H9 (cell line): ENCODE data around the gene FAM53C. TPM values are rescaled to one million over a fixed set of nuclear protein-coding genes. Genes with fewer than 3 reads are reported as not detected.
"Not testable (repeated sequence)": the region's sequence is repeated elsewhere in the genome, so short reads cannot be mapped to it uniquely, and the experiment has no call there.

Experiments
- DNase-seq: peaks from one replicate; pipeline ENCODE4 v3.0.0-alpha.2; 2017
- H2AFZ ChIP-seq: one replicate; pipeline ENCODE4 v1.6.1; 2013; ENCODE audit warnings: mild to moderate bottlenecking, low read length, control low read depth, moderate library complexity
- H2AK5ac ChIP-seq: 2 replicates; pipeline ENCODE4 v1.6.1; 2013; ENCODE audit warnings: low read length, control low read depth, mixed read lengths; ENCODE audit not compliant: insufficient read length
- H2BK120ac ChIP-seq: one replicate; pipeline ENCODE4 v1.6.1; 2013; ENCODE audit warnings: low read depth, mild to moderate bottlenecking, low read length, control low read depth, inconsistent platforms; ENCODE audit not compliant: poor library complexity, severe bottlenecking
- H2BK12ac ChIP-seq: 2 replicates; pipeline ENCODE4 v1.6.1; 2013; ENCODE audit warnings: low read length, control low read depth, mixed read lengths, low read depth; ENCODE audit not compliant: insufficient read length
- H2BK15ac ChIP-seq: 2 replicates; pipeline ENCODE4 v1.6.1; 2013; ENCODE audit warnings: low read depth, low read length, control low read depth
- H2BK20ac ChIP-seq: one replicate; pipeline ENCODE4 v1.6.1; 2013; ENCODE audit warnings: low read depth, mild to moderate bottlenecking, low read length, control low read depth, inconsistent platforms; ENCODE audit not compliant: poor library complexity, severe bottlenecking
- H2BK5ac ChIP-seq: 2 replicates; pipeline ENCODE4 v1.6.1; 2013; ENCODE audit warnings: low read length, control low read depth, mixed read lengths; ENCODE audit not compliant: insufficient read length
- H3K14ac ChIP-seq: 2 replicates; pipeline ENCODE4 v1.6.1; 2013; ENCODE audit warnings: low read length, control low read depth; ENCODE audit not compliant: insufficient read depth
- H3K18ac ChIP-seq: 2 replicates; pipeline ENCODE4 v1.6.1; 2013; ENCODE audit warnings: low read depth, mild to moderate bottlenecking, mixed read lengths, low read length, control low read depth; ENCODE audit not compliant: insufficient read length
- H3K23ac ChIP-seq: 2 replicates; pipeline ENCODE4 v1.6.1; 2013; ENCODE audit warnings: low read length, control low read depth, mixed read lengths, low read depth; ENCODE audit not compliant: insufficient read length
- H3K23me2 ChIP-seq: 2 replicates; pipeline ENCODE4 v1.6.1; 2013; ENCODE audit warnings: low read depth, mild to moderate bottlenecking, mixed read lengths, low read length, control low read depth; ENCODE audit not compliant: insufficient read length, poor library complexity, severe bottlenecking
- H3K27ac ChIP-seq: 2 replicates; pipeline ENCODE4 v1.5.1; 2013; ENCODE audit warnings: low read length, control low read depth, mixed read lengths, low read depth; ENCODE audit not compliant: insufficient read length
- H3K27me3 ChIP-seq: 2 replicates; pipeline ENCODE4 v1.6.1; 2013; ENCODE audit warnings: low read length, control low read depth, inconsistent platforms; ENCODE audit not compliant: insufficient read depth
- H3K4ac ChIP-seq: 2 replicates; pipeline ENCODE4 v1.6.1; 2013; ENCODE audit warnings: low read depth, mild to moderate bottlenecking, control low read depth, inconsistent platforms, low read length, moderate library complexity
- H3K4me1 ChIP-seq: 2 replicates; pipeline ENCODE4 v1.6.1; 2013; ENCODE audit warnings: low read length, control low read depth, inconsistent platforms; ENCODE audit not compliant: insufficient read depth
- H3K4me2 ChIP-seq: 2 replicates; pipeline ENCODE4 v1.6.1; 2013; ENCODE audit warnings: low read length, control low read depth, mixed read lengths; ENCODE audit not compliant: insufficient read length, insufficient read depth
- H3K56ac ChIP-seq: 2 replicates; pipeline ENCODE4 v1.6.1; 2013; ENCODE audit warnings: low read depth, mild to moderate bottlenecking, mixed read lengths, low read length, control low read depth; ENCODE audit not compliant: insufficient read length
- H3K79me1 ChIP-seq: 2 replicates; pipeline ENCODE4 v1.6.1; 2013; ENCODE audit warnings: low read depth, mild to moderate bottlenecking, moderate library complexity, low read length, control low read depth, inconsistent platforms; ENCODE audit not compliant: insufficient read depth, poor library complexity, severe bottlenecking
- H3K79me2 ChIP-seq: 2 replicates; pipeline ENCODE4 v1.6.1; 2013; ENCODE audit warnings: low read length, control low read depth, inconsistent platforms; ENCODE audit not compliant: insufficient read depth
- H3K9ac ChIP-seq: 2 replicates; pipeline ENCODE4 v1.6.1; 2013; ENCODE audit warnings: low read length, control low read depth, mixed read lengths; ENCODE audit not compliant: insufficient read length; ENCODE audit errors: extremely low read depth
- H3K9me3 ChIP-seq: one replicate; pipeline ENCODE4 v1.6.1; 2013; ENCODE audit warnings: low read depth, low read length, inconsistent platforms; ENCODE audit not compliant: control insufficient read depth
- H3T11ph ChIP-seq: one replicate; pipeline ENCODE4 v1.6.1; 2013; ENCODE audit warnings: mild to moderate bottlenecking, low read length, control low read depth, inconsistent platforms
- H4K20me1 ChIP-seq: one replicate; pipeline ENCODE4 v1.6.1; 2013; ENCODE audit not compliant: control insufficient read depth, insufficient read length, insufficient read depth
- H4K5ac ChIP-seq: 2 replicates; pipeline ENCODE4 v1.6.1; 2013; ENCODE audit warnings: low read depth, mild to moderate bottlenecking, mixed read lengths, low read length, control low read depth; ENCODE audit not compliant: insufficient read length
- H4K8ac ChIP-seq: replicated peaks from 2 replicates; pipeline ENCODE4 v1.6.1; 2013; ENCODE audit warnings: low read length, control low read depth, mixed read lengths, low read depth; ENCODE audit not compliant: insufficient read length
- H4K91ac ChIP-seq: 2 replicates; pipeline ENCODE4 v1.6.1; 2013; ENCODE audit warnings: low read depth, mild to moderate bottlenecking, moderate library complexity, mixed read lengths, low read length, control low read depth; ENCODE audit not compliant: insufficient read length
- H3K27ac Mint-ChIP-seq, 3 experiments: 2 replicates in 2 of 3; 3 replicates in 1 of 3; pipeline ENCODE4 v1.8.0; 2020 to 2021; ENCODE audit warnings: mixed read lengths in 3 of 3, mild to moderate bottlenecking in 1 of 3, moderate library complexity in 1 of 3
- H3K27me3 Mint-ChIP-seq: 2 replicates; pipeline ENCODE4 v1.8.0; 2021; ENCODE audit warnings: low read depth, mild to moderate bottlenecking, moderate library complexity, mixed read lengths
- H3K36me3 Mint-ChIP-seq, 3 experiments: 2 replicates in 2 of 3; 3 replicates in 1 of 3; pipeline ENCODE4 v1.8.0; 2020 to 2021; ENCODE audit warnings: low read depth in 3 of 3, mixed read lengths in 3 of 3; ENCODE audit not compliant: insufficient read depth in 1 of 3
- H3K4me1 Mint-ChIP-seq, 2 experiments: 2 replicates each; pipeline ENCODE4 v1.8.0; 2020; ENCODE audit warnings: mixed read lengths in 2 of 2
- H3K4me3 Mint-ChIP-seq, 2 experiments: 2 replicates in 1 of 2; 3 replicates in 1 of 2; pipeline ENCODE4 v1.8.0; 2020 to 2021; ENCODE audit warnings: mild to moderate bottlenecking in 2 of 2, mixed read lengths in 2 of 2, moderate library complexity in 1 of 2
- H3K9me3 Mint-ChIP-seq, 2 experiments: 2 replicates in 1 of 2; 3 replicates in 1 of 2; pipeline ENCODE4 v1.8.0; 2020; ENCODE audit warnings: mild to moderate bottlenecking in 2 of 2, mixed read lengths in 2 of 2, moderate library complexity in 1 of 2
- CTCF ChIP-seq: fragments of 200-600 bp; sonication (generic); conservative IDR thresholded peaks from 3 replicates; pipeline ENCODE4 v1.8.0; 2021; ENCODE audit warnings: antibody characterized with exemption, mild to moderate bottlenecking
- WGBS: extraction: QIAGEN DNeasy Blood & Tissue Kit; methylation state at CpG from one replicate; pipeline ENCODE4 v1.1.7; 2013; ENCODE audit warnings: missing lambda C conversion rate, low lambda C conversion rate, mixed read lengths; ENCODE audit not compliant: insufficient read length; ENCODE audit errors: extremely low coverage; 5-methylcytosine and 5-hydroxymethylcytosine counted together
- total RNA-seq: library from RNA; stranded (reverse); gene quantifications from 2 replicates; pipeline ENCODE4 v1.2.1, GENCODE V29; 2021

The FAM53C gene
- total RNA-seq, 1 experiment from 2014 or later = 59.6 TPM

GRCh38 chr5:138316355-138316754, 21.7 kb upstream of the FAM53C start:
- H3K27me3 ChIP-seq = no peaks in the 10 kb centered on the region
- TF ChIP-seq CTCF = no peak
- H3K9ac ChIP-seq = no peak overlapping the region
- no peak overlapping the region for H2BK12ac ChIP-seq
- H2BK5ac ChIP-seq = no peak overlapping the region
- H3K27ac ChIP-seq = no peak overlapping the region
- H3K9me3 ChIP-seq = no peaks in the 10 kb centered on the region
- H3K4me1 Mint-ChIP-seq = no peaks in the 10 kb centered on the region
- H3K36me3 Mint-ChIP-seq = peaks cover 9 to 52% (median 46%) of the 10 kb centered on the region in 3 experiments; a peak in 6 of 7 replicates
- peak overlapping the region in 2 of 3 experiments; percentile 61 to 78; a peak in 3 of 7 replicates for H3K27ac Mint-ChIP-seq
- no peak overlapping the region for H2AK5ac ChIP-seq
- no peak overlapping the region for H3K4me3 Mint-ChIP-seq
- H3T11ph ChIP-seq = no peak overlapping the region
- no peak overlapping the region for H3K4ac ChIP-seq
- H3K27me3 Mint-ChIP-seq = no peaks in the 10 kb centered on the region
- H3K23ac ChIP-seq = no peak overlapping the region
- H3K79me2 ChIP-seq = no peaks in the 10 kb centered on the region
- H2AFZ ChIP-seq = no peak overlapping the region
- no peak overlapping the region for H4K5ac ChIP-seq
- no peak overlapping the region for H2BK15ac ChIP-seq
- H3K79me1 ChIP-seq = no peaks in the 10 kb centered on the region
- no peaks in the 10 kb centered on the region for H3K9me3 Mint-ChIP-seq
- DNase-seq = peak; percentile 49
- no peak overlapping the region for H3K56ac ChIP-seq
- no peaks in the 10 kb centered on the region for H3K4me1 ChIP-seq
- H4K91ac ChIP-seq = no peak overlapping the region
- H3K4me2 ChIP-seq = no peak overlapping the region
- no peaks in the 10 kb centered on the region for H4K20me1 ChIP-seq
- no peak overlapping the region for H3K18ac ChIP-seq
- no peak overlapping the region for H2BK20ac ChIP-seq
- H3K23me2 ChIP-seq = no peaks in the 10 kb centered on the region
- H4K8ac ChIP-seq = no peak overlapping the region
- WGBS = no CpG with 5 or more reads among the region's 3 CpGs
- no peak overlapping the region for H2BK120ac ChIP-seq
- no peak overlapping the region for H3K14ac ChIP-seq

- H3K23me2 ChIP-seq, H3K4me3 Mint-ChIP-seq, H3K4me1 ChIP-seq, H3K27ac ChIP-seq, H3K79me1 ChIP-seq, H3K18ac ChIP-seq, H3K4ac ChIP-seq, H3K14ac ChIP-seq, H2BK20ac ChIP-seq, H2BK120ac ChIP-seq, H4K91ac ChIP-seq, H3K27me3 Mint-ChIP-seq, H4K20me1 ChIP-seq, DNase-seq, H2BK12ac ChIP-seq, H3K9me3 ChIP-seq, H3K27me3 ChIP-seq, H3K4me2 ChIP-seq, H4K5ac ChIP-seq, H3K56ac ChIP-seq, H3K79me2 ChIP-seq, H4K8ac ChIP-seq, H3K9me3 Mint-ChIP-seq, H2BK5ac ChIP-seq, H2BK15ac ChIP-seq, H3K4me1 Mint-ChIP-seq, H2AK5ac ChIP-seq, H3T11ph ChIP-seq, H3K27ac Mint-ChIP-seq, H3K23ac ChIP-seq, H2AFZ ChIP-seq, H3K9ac ChIP-seq: not testable (repeated sequence)
- no CpG with 5 or more reads among the region's 4 CpGs for WGBS
- H3K36me3 Mint-ChIP-seq = peaks cover 9 to 40% (median 33%) of the 10 kb centered on the region in 3 experiments; a peak in 6 of 7 replicates
Measured at GRCh38 chr5:138318211-138318610, 19.9 kb upstream of the FAM53C start.
